SK-N-SH treated with all-trans-retinoic acid at 6 μM for 48 hours (cell line): Measurements from ENCODE around the gene ABCB8.
A peak's percentile ranks its signal among the peaks of the same experiment; 100 is the strongest.

Experiments
- ATAC-seq: fragments of 200-7000 bp; cut with Tn5 transposase; 3 replicates; pipeline ENCODE4 v1.9.1; 2020; ENCODE audit warnings: mild to moderate bottlenecking, moderate library complexity
- ARNTL ChIP-seq: fragments of 450-650 bp; formaldehyde crosslinking; IDR thresholded peaks from 2 replicates; pipeline ENCODE4 v1.5.0; 2020; ENCODE audit warnings: low read depth, mild to moderate bottlenecking, moderate library complexity, borderline replicate concordance
- BACH2 ChIP-seq: fragments of 250-450 bp; sonication (Bioruptor Pico); IDR thresholded peaks from 2 replicates; pipeline ENCODE4 v1.9.0; 2021; ENCODE audit warnings: mild to moderate bottlenecking, borderline replicate concordance
- CREB5 ChIP-seq: fragments of 250-450 bp; sonication (Bioruptor Pico); IDR thresholded peaks from 2 replicates; pipeline ENCODE4 v1.5.1; 2020; ENCODE audit warnings: low read depth, mild to moderate bottlenecking, moderate library complexity
- CSDC2 ChIP-seq: fragments of 250-450 bp; sonication (Bioruptor Pico); IDR thresholded peaks from 2 replicates; pipeline ENCODE4 v1.5.0; 2020; ENCODE audit warnings: mild to moderate bottlenecking, moderate library complexity
- ESRRG ChIP-seq: fragments of 250-450 bp; sonication (Bioruptor Pico); IDR thresholded peaks from 2 replicates; pipeline ENCODE4 v1.6.1; 2021; ENCODE audit warnings: mild to moderate bottlenecking
- GLIS3 ChIP-seq: fragments of 250-450 bp; sonication (Bioruptor Pico); IDR thresholded peaks from 2 replicates; pipeline ENCODE4 v1.5.0; 2020; ENCODE audit warnings: mild to moderate bottlenecking, moderate library complexity
- ISL1 ChIP-seq: fragments of 250-450 bp; sonication (Bioruptor Pico); IDR thresholded peaks from 2 replicates; pipeline ENCODE4 v2.1.2; 2022; ENCODE audit warnings: mild to moderate bottlenecking, moderate library complexity
- OSR1 ChIP-seq: fragments of 250-450 bp; sonication (Bioruptor Pico); IDR thresholded peaks from 2 replicates; pipeline ENCODE4 v1.8.0; 2022; ENCODE audit warnings: moderate library complexity, mild to moderate bottlenecking, inconsistent platforms
- PATZ1 ChIP-seq: fragments of 250-450 bp; sonication (Bioruptor Pico); IDR thresholded peaks from 2 replicates; pipeline ENCODE4 v1.8.0; 2020; ENCODE audit warnings: mild to moderate bottlenecking, moderate library complexity, borderline replicate concordance
- POU6F1 ChIP-seq: fragments of 250-450 bp; sonication (Bioruptor Pico); IDR thresholded peaks from 2 replicates; pipeline ENCODE4 v1.8.0; 2021; ENCODE audit warnings: low read depth, mild to moderate bottlenecking, moderate library complexity, borderline replicate concordance
- PPARA ChIP-seq: fragments of 250-450 bp; sonication (Bioruptor Pico); IDR thresholded peaks from 2 replicates; pipeline ENCODE4 v1.5.0; 2020; ENCODE audit warnings: mild to moderate bottlenecking, borderline replicate concordance
- RARB ChIP-seq: fragments of 250-450 bp; sonication (Bioruptor Pico); IDR thresholded peaks from 2 replicates; pipeline ENCODE4 v1.8.0; 2021; ENCODE audit warnings: mild to moderate bottlenecking, moderate library complexity
- SNAI2 ChIP-seq: fragments of 250-450 bp; sonication (Bioruptor Pico); IDR thresholded peaks from 2 replicates; pipeline ENCODE4 v1.5.0; 2020; ENCODE audit warnings: mild to moderate bottlenecking, moderate library complexity
- TCF4 ChIP-seq: fragments of 250-450 bp; sonication (Bioruptor Pico); IDR thresholded peaks from 2 replicates; pipeline ENCODE4 v1.8.0; 2021; ENCODE audit warnings: mild to moderate bottlenecking, moderate library complexity, borderline replicate concordance
- TOX ChIP-seq: fragments of 250-450 bp; sonication (Bioruptor Pico); IDR thresholded peaks from 2 replicates; pipeline ENCODE4 v1.8.0; 2021; ENCODE audit warnings: mild to moderate bottlenecking, moderate library complexity, borderline replicate concordance
- ZC3H10 ChIP-seq: fragments of 250-450 bp; sonication (Bioruptor Pico); IDR thresholded peaks from 2 replicates; pipeline ENCODE4 v1.5.1; 2021; ENCODE audit warnings: mild to moderate bottlenecking, moderate library complexity
- ZFP3 ChIP-seq: fragments of 250-450 bp; sonication (Bioruptor Pico); IDR thresholded peaks from 2 replicates; pipeline ENCODE4 v1.5.0; 2020; ENCODE audit warnings: mild to moderate bottlenecking, moderate library complexity
- ZFP30 ChIP-seq: fragments of 450-650 bp; formaldehyde crosslinking; IDR thresholded peaks from 2 replicates; pipeline ENCODE4 v1.5.0; 2022; ENCODE audit warnings: mild to moderate bottlenecking, moderate library complexity
- ZNF565 ChIP-seq: fragments of 450-650 bp; formaldehyde crosslinking; conservative IDR thresholded peaks from 2 replicates; pipeline ENCODE4 v1.5.0; 2020; ENCODE audit warnings: low read depth, mild to moderate bottlenecking, moderate library complexity
- ZNF70 ChIP-seq: fragments of 450-650 bp; formaldehyde crosslinking; IDR thresholded peaks from 2 replicates; pipeline ENCODE4 v1.5.0; 2020; ENCODE audit warnings: mild to moderate bottlenecking, moderate library complexity
- ZNF8 ChIP-seq: fragments of 450-650 bp; formaldehyde crosslinking; IDR thresholded peaks from 2 replicates; pipeline ENCODE4 v1.5.0; 2020; ENCODE audit warnings: mild to moderate bottlenecking, moderate library complexity
- TF ChIP-seq, protein P1 (sequence below): fragments of 250-450 bp; sonication (Bioruptor Pico); IDR thresholded peaks from 2 replicates; pipeline ENCODE4 v1.5.0; 2020; ENCODE audit warnings: mild to moderate bottlenecking, moderate library complexity
- TF ChIP-seq, protein P2 (sequence below): fragments of 250-450 bp; sonication (Bioruptor Pico); IDR thresholded peaks from 2 replicates; pipeline ENCODE4 v1.5.1; 2021; ENCODE audit warnings: mild to moderate bottlenecking, moderate library complexity

Gene ABCB8

GRCh38 chr7:151035026-151035717, 6.9 kb downstream of the ABCB8 start:
- TF ChIP-seq BACH2 (no peak), ZFP3 (CRISPR knock-in tag) (no peak), OSR1 (CRISPR knock-in tag) (no peak), ISL1 (no peak), PPARA (CRISPR knock-in tag) (no peak), ZFP30 (CRISPR knock-in tag) (no peak), TOX (CRISPR knock-in tag) (no peak), CREB5 (CRISPR knock-in tag) (no peak), ARNTL (no peak)
- no peak for ATAC-seq

- no peak for TF ChIP-seq BACH2
- no peak for TF ChIP-seq ZNF565 (CRISPR knock-in tag)
- TF ChIP-seq GLIS3 (CRISPR knock-in tag) = no peak
- no peak for TF ChIP-seq ZC3H10 (CRISPR knock-in tag)
- no peak for TF ChIP-seq PPARA (CRISPR knock-in tag)
- ATAC-seq = no peak
Measured at GRCh38 chr7:151035902-151036301, 7.7 kb downstream of the ABCB8 start.

DNA sequence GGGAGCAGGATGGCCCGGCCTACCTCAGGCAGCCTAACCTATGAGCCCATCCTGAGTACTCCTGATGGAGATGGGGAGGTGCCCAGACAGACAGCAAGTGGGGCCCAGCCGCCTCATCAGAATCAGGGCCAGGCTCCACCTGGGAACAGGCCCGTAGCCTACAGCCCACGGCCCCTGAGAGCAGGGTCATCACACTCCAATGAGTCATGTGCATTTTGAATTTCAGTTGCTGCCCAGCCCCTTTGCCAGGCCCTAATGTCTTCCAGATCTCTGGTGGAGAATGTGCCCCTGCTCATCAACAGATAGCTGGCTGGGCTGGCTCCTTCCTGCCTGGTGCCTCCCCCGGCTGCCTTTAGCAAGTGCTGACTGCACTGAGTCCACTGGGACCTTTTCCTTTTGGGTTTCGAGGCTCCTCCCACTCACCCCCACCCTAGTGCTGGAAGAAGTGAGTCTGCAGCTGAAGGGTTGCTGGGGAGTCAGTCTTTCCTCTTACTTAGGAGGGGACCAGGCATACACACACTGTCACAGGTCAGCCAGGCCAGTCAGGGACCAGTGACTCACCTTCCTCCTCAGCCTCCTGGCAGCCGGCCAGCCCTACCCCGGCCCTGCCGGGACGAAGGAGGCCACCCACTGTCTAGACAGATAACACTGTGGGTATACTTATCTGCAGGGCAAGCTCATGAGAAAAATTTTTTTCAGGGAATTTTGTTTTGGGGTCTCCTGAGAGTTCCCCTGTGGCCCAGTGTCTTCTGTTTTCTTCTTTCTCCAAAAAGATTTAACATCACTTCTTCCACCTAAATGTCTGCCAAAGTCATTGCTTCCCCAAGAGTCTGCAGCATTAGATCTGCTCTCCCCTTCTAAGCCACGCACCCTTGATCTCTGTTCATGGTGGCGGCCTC, 10.9 kb downstream of the ABCB8 start:
- TF ChIP-seq TOX (CRISPR knock-in tag) (no peak), BACH2 (no peak), RARB (CRISPR knock-in tag) (no peak), POU6F1 (CRISPR knock-in tag) (no peak), ZNF565 (CRISPR knock-in tag) (no peak; the same call in 1 of the 2 replicates), CSDC2 (CRISPR knock-in tag) (no peak), TCF4 (peak; percentile 57; the same call in 1 of the 2 replicates), CREB5 (CRISPR knock-in tag) (no peak), OSR1 (CRISPR knock-in tag) (no peak), SNAI2 (CRISPR knock-in tag) (no peak), ISL1 (no peak), ARNTL (no peak), ZNF8 (CRISPR knock-in tag) (no peak), ZNF70 (CRISPR knock-in tag) (0 out of 2 replicates have a peak, but pooled peaks have one; percentile 6), PPARA (CRISPR knock-in tag) (no peak), ZFP30 (CRISPR knock-in tag) (no peak), PATZ1 (CRISPR knock-in tag) (0 out of 2 replicates have a peak, but pooled peaks have one; percentile 18), GLIS3 (CRISPR knock-in tag) (0 out of 2 replicates have a peak, but pooled peaks have one; percentile 45), ESRRG (CRISPR knock-in tag) (0 out of 2 replicates have a peak, but pooled peaks have one; percentile 13), ZFP3 (CRISPR knock-in tag) (peak; percentile 57; the same call in 1 of the 2 replicates), ZC3H10 (CRISPR knock-in tag) (no peak)
- TF ChIP-seq, protein P1, sequence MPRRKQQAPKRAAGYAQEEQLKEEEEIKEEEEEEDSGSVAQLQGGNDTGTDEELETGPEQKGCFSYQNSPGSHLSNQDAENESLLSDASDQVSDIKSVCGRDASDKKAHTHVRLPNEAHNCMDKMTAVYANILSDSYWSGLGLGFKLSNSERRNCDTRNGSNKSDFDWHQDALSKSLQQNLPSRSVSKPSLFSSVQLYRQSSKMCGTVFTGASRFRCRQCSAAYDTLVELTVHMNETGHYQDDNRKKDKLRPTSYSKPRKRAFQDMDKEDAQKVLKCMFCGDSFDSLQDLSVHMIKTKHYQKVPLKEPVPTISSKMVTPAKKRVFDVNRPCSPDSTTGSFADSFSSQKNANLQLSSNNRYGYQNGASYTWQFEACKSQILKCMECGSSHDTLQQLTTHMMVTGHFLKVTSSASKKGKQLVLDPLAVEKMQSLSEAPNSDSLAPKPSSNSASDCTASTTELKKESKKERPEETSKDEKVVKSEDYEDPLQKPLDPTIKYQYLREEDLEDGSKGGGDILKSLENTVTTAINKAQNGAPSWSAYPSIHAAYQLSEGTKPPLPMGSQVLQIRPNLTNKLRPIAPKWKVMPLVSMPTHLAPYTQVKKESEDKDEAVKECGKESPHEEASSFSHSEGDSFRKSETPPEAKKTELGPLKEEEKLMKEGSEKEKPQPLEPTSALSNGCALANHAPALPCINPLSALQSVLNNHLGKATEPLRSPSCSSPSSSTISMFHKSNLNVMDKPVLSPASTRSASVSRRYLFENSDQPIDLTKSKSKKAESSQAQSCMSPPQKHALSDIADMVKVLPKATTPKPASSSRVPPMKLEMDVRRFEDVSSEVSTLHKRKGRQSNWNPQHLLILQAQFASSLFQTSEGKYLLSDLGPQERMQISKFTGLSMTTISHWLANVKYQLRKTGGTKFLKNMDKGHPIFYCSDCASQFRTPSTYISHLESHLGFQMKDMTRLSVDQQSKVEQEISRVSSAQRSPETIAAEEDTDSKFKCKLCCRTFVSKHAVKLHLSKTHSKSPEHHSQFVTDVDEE = 0 out of 2 replicates have a peak, but pooled peaks have one; percentile 20
- TF ChIP-seq, protein P2, sequence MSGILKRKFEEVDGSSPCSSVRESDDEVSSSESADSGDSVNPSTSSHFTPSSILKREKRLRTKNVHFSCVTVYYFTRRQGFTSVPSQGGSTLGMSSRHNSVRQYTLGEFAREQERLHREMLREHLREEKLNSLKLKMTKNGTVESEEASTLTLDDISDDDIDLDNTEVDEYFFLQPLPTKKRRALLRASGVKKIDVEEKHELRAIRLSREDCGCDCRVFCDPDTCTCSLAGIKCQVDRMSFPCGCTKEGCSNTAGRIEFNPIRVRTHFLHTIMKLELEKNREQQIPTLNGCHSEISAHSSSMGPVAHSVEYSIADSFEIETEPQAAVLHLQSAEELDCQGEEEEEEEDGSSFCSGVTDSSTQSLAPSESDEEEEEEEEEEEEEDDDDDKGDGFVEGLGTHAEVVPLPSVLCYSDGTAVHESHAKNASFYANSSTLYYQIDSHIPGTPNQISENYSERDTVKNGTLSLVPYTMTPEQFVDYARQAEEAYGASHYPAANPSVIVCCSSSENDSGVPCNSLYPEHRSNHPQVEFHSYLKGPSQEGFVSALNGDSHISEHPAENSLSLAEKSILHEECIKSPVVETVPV = no peak
- ATAC-seq = peak; percentile 89
